ENCODE measurements around the gene MOB3A.

MOB3A gene

DNA sequence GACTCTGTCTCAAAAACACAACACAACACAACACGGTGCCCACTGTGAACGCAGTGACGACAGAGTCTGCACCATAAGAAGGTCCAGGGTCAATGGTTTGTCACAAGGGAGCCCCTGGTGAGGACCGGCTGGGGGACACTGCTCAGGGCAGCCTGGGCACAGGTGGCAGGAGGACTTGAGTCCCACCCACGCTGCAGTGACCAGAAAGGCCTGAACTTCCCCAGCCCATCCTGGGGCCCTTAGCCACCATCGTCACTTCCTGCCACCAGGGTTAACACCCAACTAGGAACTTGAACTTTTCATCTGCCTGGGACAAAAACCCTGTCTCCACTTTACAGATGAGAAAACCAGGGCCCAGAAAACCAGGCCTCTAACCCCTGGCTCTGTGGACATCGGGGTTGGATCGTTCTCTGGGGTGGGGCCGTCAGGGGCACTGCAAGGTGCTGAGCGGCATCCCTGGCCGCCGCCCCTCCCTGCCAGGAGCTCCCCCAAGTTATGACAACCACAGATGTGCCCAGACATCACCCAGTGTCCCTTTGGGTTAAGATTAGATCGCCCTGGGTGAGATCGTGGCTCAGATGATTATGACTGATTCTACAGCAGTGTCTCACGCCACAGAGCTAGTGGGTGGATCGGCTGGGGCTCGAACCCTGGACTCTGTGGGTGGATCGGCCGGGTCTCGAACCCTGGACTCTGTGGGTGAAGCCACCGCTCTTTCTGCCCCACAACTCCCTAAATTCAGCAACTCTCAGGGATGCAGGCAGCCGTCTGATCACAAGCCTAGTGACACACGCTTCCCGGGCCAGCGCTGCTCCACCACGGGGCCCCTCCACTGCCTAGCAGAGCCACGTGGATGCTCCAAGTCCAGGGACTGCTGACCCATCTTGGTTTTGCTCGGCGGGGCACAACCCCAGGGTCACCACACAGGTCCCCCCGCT is 14.0 kb downstream of the MOB3A start:
- DNase-seq (ENCODE audit: low spot score), result no peak

DNA sequence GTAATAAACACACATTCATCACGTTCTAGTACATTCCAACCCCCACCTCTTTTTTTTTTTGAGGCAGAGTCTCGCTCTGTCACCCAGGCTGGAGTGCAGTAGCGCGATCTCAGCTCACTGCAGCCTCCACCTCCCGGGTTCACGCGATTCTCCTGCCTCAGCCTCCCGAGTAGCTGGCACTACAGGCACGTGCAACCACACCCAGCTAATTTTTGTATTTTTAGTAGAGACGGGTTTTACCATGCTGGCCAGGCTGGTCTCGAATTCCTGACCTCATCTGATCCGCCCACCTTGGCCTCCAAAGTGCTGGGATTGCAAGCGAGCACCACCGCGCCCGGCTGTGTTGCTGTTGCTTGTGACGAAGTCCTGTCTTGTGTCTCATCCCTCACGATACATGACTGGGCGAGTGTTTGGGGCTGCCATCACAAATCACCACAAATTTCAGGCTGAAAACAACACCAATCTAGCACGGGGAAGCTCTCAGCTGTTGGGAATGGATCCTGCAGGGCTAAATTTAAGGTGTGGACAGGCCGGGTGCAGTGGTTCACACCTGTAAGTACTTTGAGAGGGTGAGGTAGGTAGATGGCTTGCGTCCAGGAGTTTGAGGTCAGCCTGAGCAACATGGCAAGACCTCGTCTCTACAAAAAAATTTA is 15.7 kb downstream of the MOB3A start:
- DNase-seq (ENCODE audit: low spot score), result no peak

DNA sequence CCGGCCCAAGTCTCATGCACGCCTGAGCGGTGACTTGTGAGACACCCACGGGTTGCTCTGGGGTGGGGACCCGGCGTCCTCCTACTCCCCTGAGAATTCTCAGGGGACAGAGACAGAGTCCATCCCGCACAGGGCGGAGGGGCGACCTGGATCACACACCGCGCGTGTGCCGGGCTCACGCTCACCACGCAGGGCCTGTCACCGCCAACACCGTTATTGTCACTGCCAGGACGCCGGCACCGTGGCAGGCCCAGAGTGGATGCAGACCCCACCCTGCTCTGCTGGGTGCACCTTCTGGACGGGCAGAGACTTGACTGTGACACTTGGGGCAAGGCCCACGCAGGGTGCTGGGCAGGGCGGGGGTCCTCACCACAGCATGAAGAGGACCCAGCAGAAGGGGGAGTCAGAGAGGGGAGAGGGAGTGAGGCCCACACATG is 16.2 kb downstream of the MOB3A start:
- DNase-seq (ENCODE audit: low spot score), result no peak

DNA sequence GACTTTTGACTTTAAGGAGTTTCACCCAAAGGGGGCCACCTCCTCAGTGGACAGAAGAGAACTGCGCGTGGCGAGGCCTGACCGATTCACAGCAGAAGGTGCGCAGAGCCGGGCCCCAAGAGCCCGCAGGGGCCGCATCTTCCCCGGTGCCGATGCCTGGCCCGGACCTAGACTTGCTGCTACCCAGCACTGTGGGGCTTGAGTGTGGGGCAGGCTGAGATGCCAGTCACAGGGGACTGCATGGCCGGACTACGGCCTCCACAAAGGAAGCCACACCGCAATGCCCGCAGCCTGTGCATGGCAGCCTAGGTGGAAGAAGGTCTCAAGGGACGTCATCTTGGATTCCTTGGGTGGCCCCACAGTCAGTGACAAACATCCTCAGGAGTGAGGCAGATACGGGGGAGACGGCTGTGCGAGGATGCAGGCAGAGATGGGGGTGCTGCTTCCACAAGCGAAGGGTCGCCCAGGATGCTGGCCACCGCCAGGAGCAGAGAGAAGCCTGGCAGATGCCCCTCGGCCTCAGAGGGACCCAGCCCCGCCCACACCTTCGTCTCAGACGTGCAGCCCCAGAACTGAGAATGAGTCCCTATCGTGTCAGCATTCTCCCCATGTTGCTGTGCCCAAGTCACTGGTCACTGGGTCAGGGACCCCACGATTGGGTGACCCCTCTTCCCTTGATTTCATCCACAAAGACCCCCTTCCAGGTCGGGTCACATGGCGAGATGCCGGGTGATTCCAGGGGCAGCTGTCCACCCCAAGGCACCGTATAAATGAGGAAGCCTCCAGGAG is 16.9 kb downstream of the MOB3A start:
- DNase-seq (ENCODE audit: low spot score), result no peak

DNA sequence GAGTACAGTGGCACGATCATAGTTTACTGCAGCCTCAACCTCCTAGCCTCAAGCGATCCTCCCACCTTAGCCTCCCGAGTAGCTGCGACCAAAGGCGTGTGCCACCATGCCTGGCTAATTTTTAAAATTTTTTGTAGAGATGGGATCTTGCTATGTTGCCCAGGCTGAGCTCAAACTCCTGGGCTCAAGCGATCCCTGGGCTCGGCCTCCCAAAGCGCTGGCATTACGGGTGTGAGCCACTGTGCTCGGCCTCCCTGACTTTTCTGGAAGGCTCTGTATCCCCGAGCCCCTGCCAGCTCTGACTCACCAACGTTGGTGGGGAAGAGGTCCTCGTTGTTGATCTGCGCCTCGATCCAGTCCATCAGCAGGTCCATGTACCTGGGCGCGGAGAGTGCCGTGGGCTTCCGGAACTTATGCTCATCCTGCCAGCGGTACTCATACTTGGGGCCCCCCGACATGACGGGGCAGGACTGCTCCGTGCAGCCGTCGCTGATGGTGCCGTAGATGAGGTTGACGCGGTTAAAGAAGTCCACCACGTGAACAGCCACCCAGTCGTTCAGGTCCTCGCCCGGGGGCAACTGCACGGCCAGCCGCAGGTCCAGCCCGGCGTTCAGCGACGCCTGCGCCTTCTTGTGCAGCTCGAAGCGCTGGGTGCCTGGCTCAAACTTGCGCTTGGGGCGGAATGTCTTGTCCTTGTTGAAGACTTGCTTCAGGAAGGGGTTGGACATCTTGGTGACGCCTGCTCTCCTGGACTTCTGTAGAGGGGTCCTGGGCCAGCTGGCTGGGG is 18.1 kb downstream of the MOB3A start:
- no peak for DNase-seq (ENCODE audit: low spot score)

DNA sequence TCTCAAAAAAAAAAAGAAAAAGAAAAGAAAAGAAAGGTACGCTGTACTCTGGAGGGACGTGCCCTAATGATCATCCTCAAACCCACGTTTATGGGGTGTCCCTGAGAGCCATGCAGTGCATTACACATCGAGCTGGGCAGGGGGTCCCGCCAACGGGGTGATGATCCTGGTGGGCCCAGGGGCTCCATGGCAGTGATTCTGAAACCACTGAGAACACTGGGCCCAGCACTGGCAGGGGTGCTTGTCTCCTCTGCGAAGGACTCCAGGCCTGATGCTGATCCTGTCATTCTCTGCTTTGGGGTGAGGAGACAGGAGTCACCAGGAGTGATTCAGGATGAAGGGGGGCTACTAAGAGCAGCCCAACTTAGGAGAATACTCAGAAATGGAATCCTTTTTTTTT is 18.7 kb downstream of the MOB3A start:
- DNase-seq (ENCODE audit: low spot score), result no peak

DNA sequence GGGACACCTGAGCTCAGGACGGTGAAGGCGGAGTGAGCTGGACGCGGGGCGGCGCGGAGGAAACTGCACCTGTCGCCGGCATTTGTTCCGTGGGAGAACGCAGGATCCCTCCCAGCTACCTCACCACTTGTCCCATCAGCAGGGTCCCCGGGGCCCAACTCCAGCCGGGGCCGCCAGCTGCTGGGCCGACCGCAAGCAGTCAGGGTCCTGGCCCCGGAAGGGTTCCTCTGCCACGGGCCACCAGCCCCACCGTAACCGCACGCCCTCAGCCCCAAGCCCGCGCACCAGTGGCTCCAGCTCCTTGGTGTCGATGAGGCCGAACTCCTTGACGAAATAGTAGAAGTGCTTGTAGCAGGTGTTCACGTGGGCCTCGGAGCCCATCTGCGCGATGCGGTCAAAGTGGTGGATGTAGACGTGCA is 19.6 kb downstream of the MOB3A start:
- no peak for DNase-seq (ENCODE audit: low spot score)

DNA sequence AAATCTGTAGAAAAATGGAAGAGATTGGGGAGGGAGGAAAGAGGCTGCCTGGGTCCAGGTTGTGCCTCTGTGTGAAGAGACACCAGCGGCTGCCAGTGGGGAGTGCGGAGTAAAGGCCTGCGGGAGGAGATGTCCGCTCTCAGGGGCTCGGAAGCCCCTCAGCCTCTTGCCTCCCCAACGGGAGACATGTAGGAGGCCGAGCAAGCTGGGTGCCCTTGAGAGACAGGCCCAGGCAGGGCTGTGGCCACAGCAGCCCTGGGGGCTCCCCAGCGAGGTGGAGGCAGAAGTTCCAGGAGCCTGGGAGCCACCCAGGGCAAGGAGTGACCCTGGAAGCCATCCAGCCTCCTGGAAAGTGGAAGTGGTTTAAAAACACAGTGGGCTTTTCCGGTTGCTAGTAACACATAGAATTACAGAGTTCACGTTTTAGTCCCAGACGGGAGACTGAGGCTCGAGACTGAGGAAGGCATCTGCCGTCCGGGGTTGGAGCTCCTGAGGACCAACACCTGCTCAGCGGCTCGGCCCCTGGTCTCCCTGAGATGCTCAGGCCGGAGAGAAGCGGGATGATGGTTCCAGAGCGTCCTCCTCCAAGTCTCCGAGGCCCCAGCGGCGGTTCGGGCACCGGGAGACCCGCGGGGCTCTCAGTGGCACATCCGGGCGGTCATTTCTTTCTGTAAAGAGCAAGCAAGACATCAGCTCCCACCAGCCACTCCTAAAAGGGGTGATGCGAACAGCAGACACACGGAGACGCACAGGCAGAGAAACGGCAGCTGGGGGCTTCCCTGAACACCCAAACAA is 23.2 kb downstream of the MOB3A start:
- no peak for DNase-seq (ENCODE audit: low spot score)

DNA sequence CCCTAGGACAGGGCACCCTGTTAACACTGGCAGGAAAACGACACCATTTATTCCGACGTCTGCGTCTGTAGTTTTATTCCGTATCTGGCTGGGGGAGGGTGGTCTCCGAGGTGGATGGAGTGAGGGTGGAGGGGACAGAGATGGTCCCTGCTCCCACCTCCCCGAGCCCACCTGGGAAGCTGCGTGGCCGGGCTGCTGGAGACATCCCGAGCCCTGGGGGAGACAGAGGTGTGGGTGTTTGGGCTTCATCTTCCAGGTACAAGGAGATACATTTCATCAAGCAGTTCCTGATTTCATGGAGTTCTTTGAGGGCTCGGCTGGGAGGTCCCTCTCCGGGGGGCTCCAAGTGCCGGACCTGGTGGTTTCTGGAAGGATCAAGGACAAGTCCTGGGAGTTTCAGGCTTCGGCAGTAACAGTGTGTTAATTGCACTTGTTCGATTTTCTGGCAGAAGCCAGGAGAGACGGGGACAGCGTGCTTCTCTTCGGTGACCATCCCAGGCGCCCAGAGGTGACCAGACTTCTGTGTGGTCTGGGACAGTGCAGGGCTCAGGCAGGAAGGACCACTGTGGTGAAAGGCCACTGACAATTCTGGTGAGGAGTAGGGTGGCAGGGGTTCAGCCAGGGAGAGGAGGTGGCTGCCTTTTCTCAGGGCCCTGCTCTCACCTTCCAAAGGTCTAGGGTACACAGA is 25.0 kb downstream of the MOB3A start:
- no peak for DNase-seq (ENCODE audit: low spot score)

DNA sequence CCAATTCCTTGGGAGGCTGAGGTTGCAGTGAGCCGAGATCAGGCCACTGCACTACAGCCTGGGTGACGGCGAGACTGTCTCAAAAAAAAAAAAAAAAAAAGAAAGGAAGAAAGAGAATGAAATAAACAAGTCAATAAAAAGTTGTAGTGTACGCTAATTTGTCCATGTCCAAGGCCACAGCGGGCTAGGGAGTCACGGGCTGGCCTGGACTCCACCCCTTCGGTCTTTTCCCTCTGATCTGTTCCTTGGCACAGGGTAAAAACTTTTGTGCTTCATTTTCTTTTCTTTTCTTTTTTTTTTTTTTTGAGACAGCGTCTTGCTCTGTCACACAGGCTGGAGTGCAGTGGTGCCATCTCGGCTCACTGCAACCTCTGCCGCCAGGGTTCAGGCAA is 25.7 kb downstream of the MOB3A start:
- no peak for DNase-seq (ENCODE audit: low spot score)

DNA sequence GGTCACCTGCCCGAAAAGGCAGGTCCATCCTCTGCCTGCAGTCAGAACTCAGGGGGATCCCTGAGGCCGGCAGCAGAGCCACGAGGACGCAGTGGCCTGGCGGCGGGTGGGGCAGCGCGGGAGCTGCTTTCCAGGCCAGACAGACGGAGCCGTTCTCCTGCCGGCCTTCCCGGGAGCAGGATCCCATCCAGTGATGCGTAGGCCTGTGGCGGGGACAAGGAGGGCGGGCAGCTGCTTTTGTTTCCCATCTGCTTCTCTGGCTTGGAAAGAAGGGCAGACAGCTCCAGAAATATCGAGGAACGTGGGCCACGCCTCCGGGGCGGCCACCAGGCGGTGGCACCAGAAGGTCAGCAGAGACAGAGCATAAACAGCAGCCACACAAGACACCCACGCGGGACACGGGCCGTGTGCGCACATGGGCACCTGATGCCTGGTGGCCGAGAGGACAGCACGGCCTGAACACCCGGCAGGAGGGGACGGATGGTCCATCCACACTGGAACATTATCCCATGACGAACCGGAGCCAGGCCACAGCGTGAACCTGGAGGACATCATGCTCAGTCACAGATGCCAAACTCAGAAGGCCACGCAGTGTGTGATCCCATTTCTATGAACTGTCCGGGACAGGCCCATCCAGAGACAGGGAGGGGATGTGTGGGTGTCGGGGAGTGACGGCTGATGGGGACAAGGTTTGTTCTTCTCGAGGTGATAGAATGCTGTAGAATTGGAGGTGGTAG is 31.2 kb downstream of the MOB3A start:
- DNase-seq (ENCODE audit: low spot score), result peak; percentile 66

DNA sequence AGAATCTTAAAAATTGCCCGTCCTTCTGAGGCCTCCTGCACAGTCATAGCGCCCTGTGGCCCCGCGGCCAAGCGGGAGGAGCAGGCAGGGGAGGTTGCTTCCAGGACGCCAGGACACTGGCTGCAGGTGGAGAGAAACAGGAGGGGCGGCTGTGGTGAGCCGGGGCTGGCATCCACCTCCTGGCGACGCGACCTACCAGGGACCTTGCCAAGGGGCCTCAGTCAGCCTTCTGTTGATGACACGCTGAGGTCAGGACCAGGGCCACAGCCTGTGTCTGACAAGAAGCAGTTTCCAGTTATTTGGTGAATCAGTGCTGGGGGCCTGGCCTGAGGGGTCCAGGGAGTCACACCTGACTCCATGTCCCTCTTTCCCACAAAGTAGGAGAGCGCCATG is 31.7 kb downstream of the MOB3A start:
- no peak for DNase-seq (ENCODE audit: low spot score)

DNA sequence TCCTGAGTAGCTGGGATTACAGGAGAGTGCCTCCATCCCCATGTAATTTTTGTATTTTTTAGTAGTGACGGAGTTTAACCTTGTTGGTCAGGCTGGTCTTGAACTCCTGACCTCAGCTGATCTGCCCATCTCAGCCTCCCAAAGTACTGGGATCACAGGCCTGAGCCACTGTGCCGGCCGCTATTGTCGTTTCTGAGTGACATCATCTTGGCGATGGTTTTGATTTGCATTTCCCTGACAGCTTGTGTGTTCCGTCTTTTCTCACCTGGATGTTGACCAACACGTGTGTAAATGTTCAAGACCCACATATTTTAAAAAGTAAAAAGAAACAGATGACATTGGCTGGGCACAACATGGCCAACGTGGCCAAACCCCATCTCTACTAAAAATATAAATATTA is 32.3 kb downstream of the MOB3A start:
- no peak for DNase-seq (ENCODE audit: low spot score)

DNA sequence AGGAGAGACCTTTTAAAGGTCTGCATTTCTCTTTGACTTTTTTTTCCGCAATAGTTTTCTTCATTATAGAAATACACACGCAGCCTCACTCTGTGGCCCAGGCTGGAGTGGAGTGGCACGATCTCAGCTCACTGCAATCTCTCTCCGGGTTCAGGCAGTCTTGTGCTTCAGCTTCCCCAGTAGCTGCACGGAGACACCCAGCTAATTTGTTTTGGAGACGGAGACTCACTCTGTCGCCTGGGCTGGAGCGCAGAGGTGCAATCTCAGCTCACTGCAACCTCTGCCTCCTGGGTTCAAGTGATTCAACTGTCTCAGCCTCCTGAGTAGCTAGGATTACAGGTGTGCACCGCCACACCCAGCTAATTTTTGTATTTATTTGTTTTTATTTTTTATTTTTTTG is 33.4 kb downstream of the MOB3A start:
- DNase-seq (ENCODE audit: low spot score), result no peak

DNA sequence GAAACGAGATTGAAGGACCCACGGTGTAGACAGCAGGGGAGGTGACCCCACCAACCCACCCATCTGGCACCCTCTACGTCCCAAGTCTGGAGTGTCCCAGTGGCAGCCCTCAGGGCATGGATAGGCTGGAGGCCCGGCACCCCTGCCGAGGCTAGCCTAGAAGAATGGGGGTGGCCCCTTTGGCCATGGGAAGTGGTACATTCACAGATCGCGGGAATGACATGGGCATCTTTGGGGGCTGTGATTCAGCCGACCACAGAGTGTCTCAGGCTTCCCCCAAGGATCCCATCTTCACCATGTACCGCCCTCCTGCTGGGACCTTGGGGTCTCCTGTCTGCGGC is 33.8 kb downstream of the MOB3A start:
- DNase-seq (ENCODE audit: low spot score), result no peak

DNA sequence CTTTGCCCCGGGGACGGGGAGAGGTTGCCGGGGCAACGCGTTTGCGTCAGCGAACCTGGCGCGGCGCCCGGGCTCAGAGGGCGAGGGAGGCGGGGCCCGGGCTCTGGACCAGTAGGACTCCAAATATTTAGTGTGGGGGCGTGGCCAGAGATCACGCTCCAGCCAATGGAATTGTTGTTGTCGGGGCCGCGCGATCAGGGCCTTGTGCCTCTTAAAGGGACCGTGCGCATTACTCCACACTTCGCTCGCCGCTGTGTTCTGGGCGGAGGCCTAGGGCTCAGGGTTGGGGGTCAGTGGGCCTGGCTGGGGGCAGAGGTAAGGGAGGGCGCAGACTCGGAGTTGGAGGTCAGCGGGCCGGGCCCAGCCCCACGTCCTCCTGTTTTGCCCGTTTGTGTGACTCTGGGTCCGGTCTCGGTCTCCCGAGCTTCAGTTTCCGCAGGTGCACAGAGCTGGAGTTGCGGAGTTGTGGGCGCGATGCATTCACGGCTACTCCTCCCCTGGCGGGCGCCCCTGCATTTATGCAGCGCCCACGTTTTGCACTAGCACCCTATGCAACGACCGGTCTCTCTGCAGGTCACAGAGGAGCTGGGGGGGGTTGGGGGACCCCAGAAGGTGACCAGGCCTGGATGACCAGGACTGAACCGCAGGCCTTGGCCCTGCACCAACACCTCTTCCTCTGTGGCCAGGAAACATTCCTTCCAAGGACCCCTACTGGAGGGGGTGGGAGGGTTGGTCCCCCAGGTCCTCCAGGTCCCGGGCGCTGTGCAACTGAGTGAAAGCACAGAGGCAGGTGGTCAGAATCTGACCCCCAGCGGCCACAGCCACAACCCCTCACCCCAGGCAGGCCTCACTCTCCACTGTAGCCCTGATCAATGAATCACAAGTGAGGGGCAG is 34.4 kb downstream of the MOB3A start:
- DNase-seq (ENCODE audit: low spot score), result peak; percentile 99

DNA sequence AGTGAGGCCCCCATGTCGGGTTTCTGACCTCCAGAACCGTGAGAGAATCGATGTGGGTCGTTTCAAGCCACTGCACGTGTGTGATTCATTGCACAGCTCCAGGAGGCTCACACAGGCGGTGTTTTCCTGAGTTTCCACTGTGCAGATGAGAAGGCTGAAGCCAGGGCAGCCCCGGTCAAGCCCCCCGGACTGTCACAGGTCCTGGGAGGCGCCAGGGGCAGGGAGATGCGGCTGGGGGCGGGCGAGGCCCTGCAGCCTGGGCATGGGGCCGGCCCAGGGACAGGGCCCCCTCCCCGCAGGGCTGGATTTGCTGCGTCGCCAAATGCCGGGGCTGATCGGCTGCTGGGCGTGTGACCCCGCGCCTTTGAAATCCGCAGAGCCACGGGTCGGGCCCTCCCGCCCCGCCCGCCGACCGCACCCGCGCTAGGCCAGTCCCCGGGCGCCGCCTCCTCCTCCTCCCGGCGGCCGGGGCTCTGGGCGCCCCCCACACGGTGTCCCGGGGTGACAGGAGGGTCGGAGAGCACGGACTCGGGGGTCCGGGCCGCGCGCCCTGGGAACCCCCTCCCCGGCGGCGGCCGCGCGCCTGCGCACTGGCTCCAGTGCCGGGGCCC is 35.1 kb downstream of the MOB3A start:
- peak; percentile 64 for DNase-seq (ENCODE audit: low spot score)
